MM.1S (cell line): Measurements from ENCODE around the gene RFFL.

ENCODE experiments used
- DNase-seq: peaks from one replicate; pipeline ENCODE4 v3.0.0-alpha.2; 2015
- H2AFZ ChIP-seq: fragments of 300-600 bp; sonication (generic); 2 replicates; pipeline ENCODE4 v1.6.0; 2016; ENCODE audit warnings: antibody characterized with exemption, low read length
- H3F3A ChIP-seq: fragments of 300-600 bp; sonication (generic); 2 replicates; pipeline ENCODE4 v1.6.1; 2016; ENCODE audit warnings: mild to moderate bottlenecking, antibody characterized with exemption, low read length, moderate library complexity, mixed read lengths; ENCODE audit not compliant: insufficient read depth
- H3K27ac ChIP-seq: fragments of 300-600 bp; sonication (generic); 2 replicates; pipeline ENCODE4 v1.5.1; 2016; ENCODE audit warnings: mild to moderate bottlenecking, low read length
- H3K27me3 ChIP-seq: fragments of 300-600 bp; sonication (generic); replicated peaks from 2 replicates; pipeline ENCODE4 v1.6.0; 2016; ENCODE audit warnings: low read length; ENCODE audit not compliant: insufficient read depth
- H3K36me3 ChIP-seq: fragments of 300-600 bp; sonication (generic); replicated peaks from 2 replicates; pipeline ENCODE4 v1.6.1; 2016; ENCODE audit warnings: mild to moderate bottlenecking, low read length, mixed read lengths; ENCODE audit not compliant: insufficient read depth
- H3K4me1 ChIP-seq: fragments of 300-600 bp; sonication (generic); 2 replicates; pipeline ENCODE4 v1.6.1; 2016; ENCODE audit warnings: low read length, mixed read lengths
- H3K4me2 ChIP-seq: fragments of 300-600 bp; sonication (generic); 2 replicates; pipeline ENCODE4 v1.6.0; 2016; ENCODE audit warnings: low read depth, low read length
- H3K4me3 ChIP-seq: fragments of 300-600 bp; sonication (generic); 2 replicates; pipeline ENCODE4 v1.5.1; 2016; ENCODE audit warnings: low read length, mixed read lengths
- H3K79me2 ChIP-seq: fragments of 300-600 bp; sonication (generic); 2 replicates; pipeline ENCODE4 v1.6.1; 2016; ENCODE audit warnings: mixed run types, low read length, mixed read lengths
- H3K9ac ChIP-seq: fragments of 300-600 bp; sonication (generic); 2 replicates; pipeline ENCODE4 v1.6.1; 2016; ENCODE audit warnings: low read length, mixed read lengths
- H3K9me2 ChIP-seq: fragments of 300-600 bp; sonication (generic); replicated peaks from 2 replicates; pipeline ENCODE4 v1.6.1; 2016; ENCODE audit warnings: mild to moderate bottlenecking, low read length, mixed read lengths; ENCODE audit not compliant: insufficient read depth
- H3K9me3 ChIP-seq: fragments of 300-600 bp; sonication (generic); replicated peaks from 2 replicates; pipeline ENCODE4 v1.6.1; 2016; ENCODE audit warnings: mild to moderate bottlenecking, low read length, mixed read lengths; ENCODE audit not compliant: insufficient read depth
- H4K20me1 ChIP-seq: fragments of 300-600 bp; sonication (generic); 2 replicates; pipeline ENCODE4 v1.6.1; 2016; ENCODE audit warnings: mild to moderate bottlenecking, low read length, moderate library complexity, mixed read lengths; ENCODE audit not compliant: insufficient read depth
- EZH2 ChIP-seq: fragments of 300-600 bp; sonication (generic); optimal IDR thresholded peaks from 2 replicates; pipeline ENCODE3; 2017; ENCODE audit warnings: low read depth, mild to moderate bottlenecking, antibody characterized with exemption, low read length, mixed read lengths
- EZH2phosphoT487 ChIP-seq: fragments of 300-600 bp; sonication (generic); IDR thresholded peaks from 2 replicates; pipeline ENCODE4 v1.6.1; 2018; ENCODE audit warnings: antibody characterized with exemption, low read length
- TF ChIP-seq, protein P1 (sequence below): fragments of 300-600 bp; sonication (generic); IDR thresholded peaks from 2 replicates; pipeline ENCODE4 v1.5.1; 2016; ENCODE audit warnings: antibody characterized with exemption, low read length, mixed read lengths

The RFFL gene

DNA sequence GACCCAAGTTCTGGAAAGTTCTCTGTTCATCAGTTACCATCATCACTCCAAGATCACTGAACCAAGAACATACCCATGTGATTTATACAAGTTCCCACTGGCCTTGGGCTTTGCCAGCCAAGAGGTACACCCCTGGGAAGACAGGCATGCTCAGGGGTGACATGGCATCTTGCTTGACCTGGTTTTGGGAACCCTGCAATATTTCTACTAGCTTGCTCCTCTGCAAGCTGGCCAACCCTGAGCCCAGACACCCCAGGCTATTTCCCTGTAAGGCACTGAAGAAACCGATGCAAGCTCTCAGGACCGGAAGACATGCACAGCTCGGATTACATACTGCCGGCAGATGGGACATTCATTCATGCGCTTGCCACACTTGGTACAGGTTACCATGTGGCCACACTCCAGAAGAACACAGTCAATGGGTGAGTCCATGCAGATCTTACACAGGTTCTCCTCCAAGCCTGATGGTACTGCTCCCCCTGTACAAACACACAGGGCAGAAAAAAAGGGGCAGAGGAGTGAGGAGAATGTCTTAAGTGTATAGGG is 51.8 kb downstream of the RFFL start:
- Histone ChIP-seq H3K4me1 (no peaks in the 10 kb centered on the region), H3K9ac (no peak overlapping the region), H3K9me3 (no peaks in the 10 kb centered on the region), H4K20me1 (no peaks in the 10 kb centered on the region), H3K4me3 (no peak overlapping the region), H3K27ac (no peak overlapping the region), H3K4me2 (no peak overlapping the region), H3K27me3 (no peaks in the 10 kb centered on the region), H2AFZ (no peak overlapping the region), H3K36me3 (no peaks in the 10 kb centered on the region; the same call in 1 of the 2 replicates), H3F3A (no peaks in the 10 kb centered on the region), H3K9me2 (no peaks in the 10 kb centered on the region), H3K79me2 (no peaks in the 10 kb centered on the region)
- TF ChIP-seq, protein P1, sequence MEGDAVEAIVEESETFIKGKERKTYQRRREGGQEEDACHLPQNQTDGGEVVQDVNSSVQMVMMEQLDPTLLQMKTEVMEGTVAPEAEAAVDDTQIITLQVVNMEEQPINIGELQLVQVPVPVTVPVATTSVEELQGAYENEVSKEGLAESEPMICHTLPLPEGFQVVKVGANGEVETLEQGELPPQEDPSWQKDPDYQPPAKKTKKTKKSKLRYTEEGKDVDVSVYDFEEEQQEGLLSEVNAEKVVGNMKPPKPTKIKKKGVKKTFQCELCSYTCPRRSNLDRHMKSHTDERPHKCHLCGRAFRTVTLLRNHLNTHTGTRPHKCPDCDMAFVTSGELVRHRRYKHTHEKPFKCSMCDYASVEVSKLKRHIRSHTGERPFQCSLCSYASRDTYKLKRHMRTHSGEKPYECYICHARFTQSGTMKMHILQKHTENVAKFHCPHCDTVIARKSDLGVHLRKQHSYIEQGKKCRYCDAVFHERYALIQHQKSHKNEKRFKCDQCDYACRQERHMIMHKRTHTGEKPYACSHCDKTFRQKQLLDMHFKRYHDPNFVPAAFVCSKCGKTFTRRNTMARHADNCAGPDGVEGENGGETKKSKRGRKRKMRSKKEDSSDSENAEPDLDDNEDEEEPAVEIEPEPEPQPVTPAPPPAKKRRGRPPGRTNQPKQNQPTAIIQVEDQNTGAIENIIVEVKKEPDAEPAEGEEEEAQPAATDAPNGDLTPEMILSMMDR, result no peak
- TF ChIP-seq EZH2 (no peak), EZH2phosphoT487 (no peak)
- DNase-seq, result no peak

GRCh38 chr17:35010093-35010492 is 53.4 kb downstream of the RFFL start:
- H3K9me2 ChIP-seq, result no peaks in the 10 kb centered on the region
- H3K4me3 ChIP-seq, result no peak overlapping the region
- H3K79me2 ChIP-seq, result no peaks in the 10 kb centered on the region
- H3K4me2 ChIP-seq, result no peak overlapping the region
- H4K20me1 ChIP-seq, result no peaks in the 10 kb centered on the region
- no peaks in the 10 kb centered on the region for H3K4me1 ChIP-seq
- TF ChIP-seq, protein P1, result no peak
- TF ChIP-seq EZH2phosphoT487, result no peak
- no peak for TF ChIP-seq EZH2
- no peaks in the 10 kb centered on the region for H3F3A ChIP-seq
- H3K9ac ChIP-seq, result no peak overlapping the region
- H3K27ac ChIP-seq, result no peak overlapping the region
- H3K27me3 ChIP-seq, result no peaks in the 10 kb centered on the region
- no peaks in the 10 kb centered on the region for H3K9me3 ChIP-seq
- no peaks in the 10 kb centered on the region; the same call in 1 of the 2 replicates for H3K36me3 ChIP-seq
- DNase-seq, result no peak
- no peak overlapping the region for H2AFZ ChIP-seq

- Histone ChIP-seq H4K20me1 (no peaks in the 10 kb centered on the region), H3K79me2 (no peaks in the 10 kb centered on the region), H3K9me3 (no peaks in the 10 kb centered on the region), H2AFZ (no peak overlapping the region), H3K27ac (no peak overlapping the region), H3K4me2 (no peak overlapping the region), H3K4me3 (no peak overlapping the region), H3K9me2 (no peaks in the 10 kb centered on the region), H3K27me3 (no peaks in the 10 kb centered on the region), H3K4me1 (no peaks in the 10 kb centered on the region), H3F3A (no peaks in the 10 kb centered on the region), H3K9ac (no peak overlapping the region), H3K36me3 (no peaks in the 10 kb centered on the region; the same call in 1 of the 2 replicates)
- no peak for DNase-seq
- TF ChIP-seq, protein P1, result no peak
- TF ChIP-seq EZH2, result no peak
- no peak for TF ChIP-seq EZH2phosphoT487
These were observed 56.5 kb downstream of the RFFL start for GRCh38 chr17:35006961-35007360.
